Ovary (tissue), 3 donors: Measurements from ENCODE around the gene PRLR.

ENCODE experiments used
- EP300 ChIP-seq: sonication (generic); formaldehyde crosslinking; IDR thresholded peaks from one replicate; pipeline ENCODE4 v1.6.1; 2017; ENCODE audit warnings: antibody characterized with exemption
- TF ChIP-seq, protein P1 (sequence below), 3 donors: fragments of 450-650 bp in 2 of 3; fragments of 200-600 bp in 1 of 3; IDR thresholded peaks; one replicate each; pipeline versions ENCODE4 v1.5.1 to v1.8.0; 2016 to 2022; ENCODE audit warnings: antibody characterized with exemption in 3 of 3, mild to moderate bottlenecking in 1 of 3
- donor health status: DM: no; HTN: no; CAD: no.

DNA sequence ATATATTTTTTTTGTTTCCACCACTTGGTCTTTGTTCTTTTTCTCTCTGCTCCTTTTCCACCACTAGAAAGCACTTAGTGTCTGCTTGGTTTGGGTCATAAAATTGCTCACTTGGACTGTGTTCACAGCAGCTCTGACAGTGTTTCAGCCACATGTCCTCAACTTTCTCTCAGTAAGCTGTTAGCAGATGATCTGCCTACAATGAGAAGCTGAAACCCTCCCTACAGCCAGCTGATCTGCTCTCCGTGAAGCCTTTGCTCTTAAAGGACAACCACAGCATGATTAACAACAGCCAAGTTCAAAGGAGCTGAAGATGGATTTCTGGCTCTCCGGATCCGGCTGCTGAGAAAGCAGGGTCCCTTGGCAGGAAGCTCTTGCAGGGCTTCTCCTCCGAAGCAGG, 31.6 kb downstream of the PRLR start:
- TF ChIP-seq, protein P1, sequence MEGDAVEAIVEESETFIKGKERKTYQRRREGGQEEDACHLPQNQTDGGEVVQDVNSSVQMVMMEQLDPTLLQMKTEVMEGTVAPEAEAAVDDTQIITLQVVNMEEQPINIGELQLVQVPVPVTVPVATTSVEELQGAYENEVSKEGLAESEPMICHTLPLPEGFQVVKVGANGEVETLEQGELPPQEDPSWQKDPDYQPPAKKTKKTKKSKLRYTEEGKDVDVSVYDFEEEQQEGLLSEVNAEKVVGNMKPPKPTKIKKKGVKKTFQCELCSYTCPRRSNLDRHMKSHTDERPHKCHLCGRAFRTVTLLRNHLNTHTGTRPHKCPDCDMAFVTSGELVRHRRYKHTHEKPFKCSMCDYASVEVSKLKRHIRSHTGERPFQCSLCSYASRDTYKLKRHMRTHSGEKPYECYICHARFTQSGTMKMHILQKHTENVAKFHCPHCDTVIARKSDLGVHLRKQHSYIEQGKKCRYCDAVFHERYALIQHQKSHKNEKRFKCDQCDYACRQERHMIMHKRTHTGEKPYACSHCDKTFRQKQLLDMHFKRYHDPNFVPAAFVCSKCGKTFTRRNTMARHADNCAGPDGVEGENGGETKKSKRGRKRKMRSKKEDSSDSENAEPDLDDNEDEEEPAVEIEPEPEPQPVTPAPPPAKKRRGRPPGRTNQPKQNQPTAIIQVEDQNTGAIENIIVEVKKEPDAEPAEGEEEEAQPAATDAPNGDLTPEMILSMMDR (IDR thresholded peaks at IDR 0.05), result no peak
- no peak for TF ChIP-seq EP300
